ENCODE results near the gene GLG1.

DNA sequence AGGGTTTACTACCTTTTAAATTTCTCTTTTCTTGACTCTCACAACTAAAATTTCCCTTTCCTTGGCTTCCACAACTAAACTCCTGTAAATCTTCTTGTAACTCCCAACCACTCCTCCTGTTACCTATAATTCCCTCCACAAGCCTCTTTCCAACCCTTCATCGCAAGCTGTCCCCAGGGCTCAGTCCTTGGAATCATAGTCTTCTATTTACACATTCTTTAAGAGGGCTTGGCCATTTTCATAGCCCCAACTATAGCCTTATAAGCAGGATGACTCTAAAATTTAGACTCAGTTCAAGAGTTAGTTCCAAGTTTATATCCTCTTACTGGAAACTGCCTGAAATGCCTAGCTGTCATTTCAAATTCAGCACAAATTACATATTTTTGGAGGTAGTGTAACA lies 23.9 kb downstream of the GLG1 start:
- TF ChIP-seq, protein P1, sequence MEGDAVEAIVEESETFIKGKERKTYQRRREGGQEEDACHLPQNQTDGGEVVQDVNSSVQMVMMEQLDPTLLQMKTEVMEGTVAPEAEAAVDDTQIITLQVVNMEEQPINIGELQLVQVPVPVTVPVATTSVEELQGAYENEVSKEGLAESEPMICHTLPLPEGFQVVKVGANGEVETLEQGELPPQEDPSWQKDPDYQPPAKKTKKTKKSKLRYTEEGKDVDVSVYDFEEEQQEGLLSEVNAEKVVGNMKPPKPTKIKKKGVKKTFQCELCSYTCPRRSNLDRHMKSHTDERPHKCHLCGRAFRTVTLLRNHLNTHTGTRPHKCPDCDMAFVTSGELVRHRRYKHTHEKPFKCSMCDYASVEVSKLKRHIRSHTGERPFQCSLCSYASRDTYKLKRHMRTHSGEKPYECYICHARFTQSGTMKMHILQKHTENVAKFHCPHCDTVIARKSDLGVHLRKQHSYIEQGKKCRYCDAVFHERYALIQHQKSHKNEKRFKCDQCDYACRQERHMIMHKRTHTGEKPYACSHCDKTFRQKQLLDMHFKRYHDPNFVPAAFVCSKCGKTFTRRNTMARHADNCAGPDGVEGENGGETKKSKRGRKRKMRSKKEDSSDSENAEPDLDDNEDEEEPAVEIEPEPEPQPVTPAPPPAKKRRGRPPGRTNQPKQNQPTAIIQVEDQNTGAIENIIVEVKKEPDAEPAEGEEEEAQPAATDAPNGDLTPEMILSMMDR (IDR thresholded peaks at IDR 0.05), result no peak
- TF ChIP-seq POLR2A (IDR thresholded peaks at IDR 0.05), result no peak
